ENCODE measurements around the gene TEX53.

The TEX53 gene

GRCh38 chr9:114656301-114656700 lies 1.3 kb downstream of the TEX53 start:
- no peaks in the 10 kb centered on the region for H3K79me2 ChIP-seq (ENCODE audit: insufficient read depth, low read length)
- no peaks in the 10 kb centered on the region for H3K36me3 ChIP-seq (ENCODE audit: insufficient read depth, low read length)
- TF ChIP-seq CTCF (conservative IDR thresholded peaks at IDR 0.05; ENCODE audit: low read length) (no peak), EZH2phosphoT487 (IDR thresholded peaks at IDR 0.05; ENCODE audit: borderline replicate concordance) (no peak)
- H3K4me2 ChIP-seq (ENCODE audit: low read depth, low read length, poor library complexity, severe bottlenecking), result no peak overlapping the region
- no peaks in the 10 kb centered on the region for H4K20me1 ChIP-seq (ENCODE audit: insufficient read depth, low read length, poor library complexity, severe bottlenecking)
- no peak overlapping the region for H3K9ac ChIP-seq (ENCODE audit: low read depth, low read length, poor library complexity, severe bottlenecking)
- H3K27me3 ChIP-seq (ENCODE audit: insufficient read depth, low read length, poor library complexity, severe bottlenecking), result no peaks in the 10 kb centered on the region
- H3F3A ChIP-seq (ENCODE audit: low read depth), result no peaks in the 10 kb centered on the region
- H3K4me1 ChIP-seq (ENCODE audit: insufficient read depth, low read length, poor library complexity, severe bottlenecking), result no peaks in the 10 kb centered on the region
- H3K9me3 ChIP-seq (ENCODE audit: insufficient read depth, low read depth, low read length), result no peaks in the 10 kb centered on the region
- no peak overlapping the region for H2AFZ ChIP-seq (ENCODE audit: low read length)
- H3K4me3 ChIP-seq (ENCODE audit: low read length, poor library complexity, severe bottlenecking), result no peak overlapping the region
- no peaks in the 10 kb centered on the region for H3K9me2 ChIP-seq (replicated peaks; ENCODE audit: low read depth, low read length)

- no peaks in the 10 kb centered on the region for H3K9me2 ChIP-seq (replicated peaks; ENCODE audit: low read depth, low read length)
- TF ChIP-seq CTCF (conservative IDR thresholded peaks at IDR 0.05; ENCODE audit: low read length) (no peak), EZH2phosphoT487 (IDR thresholded peaks at IDR 0.05; ENCODE audit: borderline replicate concordance) (no peak)
- no peaks in the 10 kb centered on the region for H4K20me1 ChIP-seq (ENCODE audit: insufficient read depth, low read length, poor library complexity, severe bottlenecking)
- no peaks in the 10 kb centered on the region for H3F3A ChIP-seq (ENCODE audit: low read depth)
- no peaks in the 10 kb centered on the region for H3K79me2 ChIP-seq (ENCODE audit: insufficient read depth, low read length)
- H3K9me3 ChIP-seq (ENCODE audit: insufficient read depth, low read depth, low read length), result no peaks in the 10 kb centered on the region
- H3K4me1 ChIP-seq (ENCODE audit: insufficient read depth, low read length, poor library complexity, severe bottlenecking), result no peaks in the 10 kb centered on the region
- no peak overlapping the region for H3K4me2 ChIP-seq (ENCODE audit: low read depth, low read length, poor library complexity, severe bottlenecking)
- H3K27me3 ChIP-seq (ENCODE audit: insufficient read depth, low read length, poor library complexity, severe bottlenecking), result no peaks in the 10 kb centered on the region
- H3K9ac ChIP-seq (ENCODE audit: low read depth, low read length, poor library complexity, severe bottlenecking), result no peak overlapping the region
- H3K36me3 ChIP-seq (ENCODE audit: insufficient read depth, low read length), result no peaks in the 10 kb centered on the region
- no peak overlapping the region for H3K4me3 ChIP-seq (ENCODE audit: low read length, poor library complexity, severe bottlenecking)
- H2AFZ ChIP-seq (ENCODE audit: low read length), result no peak overlapping the region
These were observed 1.9 kb downstream of the TEX53 start for GRCh38 chr9:114655689-114656088.

GRCh38 chr9:114653556-114654159 lies 3.9 kb downstream of the TEX53 start:
- Histone ChIP-seq H2AFZ (ENCODE audit: low read length) (no peak overlapping the region), H3K9me2 (replicated peaks; ENCODE audit: low read depth, low read length) (no peaks in the 10 kb centered on the region), H3K79me2 (ENCODE audit: insufficient read depth, low read length) (no peaks in the 10 kb centered on the region), H3K4me3 (ENCODE audit: low read length, poor library complexity, severe bottlenecking) (no peak overlapping the region), H3K27me3 (ENCODE audit: insufficient read depth, low read length, poor library complexity, severe bottlenecking) (no peaks in the 10 kb centered on the region), H4K20me1 (ENCODE audit: insufficient read depth, low read length, poor library complexity, severe bottlenecking) (no peaks in the 10 kb centered on the region), H3K9me3 (ENCODE audit: insufficient read depth, low read depth, low read length) (no peaks in the 10 kb centered on the region), H3F3A (ENCODE audit: low read depth) (no peaks in the 10 kb centered on the region), H3K4me1 (ENCODE audit: insufficient read depth, low read length, poor library complexity, severe bottlenecking) (no peaks in the 10 kb centered on the region), H3K4me2 (ENCODE audit: low read depth, low read length, poor library complexity, severe bottlenecking) (no peak overlapping the region), H3K36me3 (ENCODE audit: insufficient read depth, low read length) (no peaks in the 10 kb centered on the region), H3K9ac (ENCODE audit: low read depth, low read length, poor library complexity, severe bottlenecking) (peak overlapping the region; percentile 6)
- TF ChIP-seq CTCF (conservative IDR thresholded peaks at IDR 0.05; ENCODE audit: low read length) (peak; percentile 94), EZH2phosphoT487 (IDR thresholded peaks at IDR 0.05; ENCODE audit: borderline replicate concordance) (no peak)
